Stimulated activated CD8-positive, alpha-beta memory T cell treated with anti-CD3 and anti-CD28 coated beads, Interleukin-4, amount 100 ng/mL, for 4 hours (primary cell): ENCODE data around the gene MARK4.

Source experiments
- DNase-seq, 2 donors: peaks; one replicate each; pipeline ENCODE4 v3.0.0-alpha.2; 2020; ENCODE audit warnings: low read depth in 2 of 2, low spot score in 1 of 2

Gene MARK4

DNA sequence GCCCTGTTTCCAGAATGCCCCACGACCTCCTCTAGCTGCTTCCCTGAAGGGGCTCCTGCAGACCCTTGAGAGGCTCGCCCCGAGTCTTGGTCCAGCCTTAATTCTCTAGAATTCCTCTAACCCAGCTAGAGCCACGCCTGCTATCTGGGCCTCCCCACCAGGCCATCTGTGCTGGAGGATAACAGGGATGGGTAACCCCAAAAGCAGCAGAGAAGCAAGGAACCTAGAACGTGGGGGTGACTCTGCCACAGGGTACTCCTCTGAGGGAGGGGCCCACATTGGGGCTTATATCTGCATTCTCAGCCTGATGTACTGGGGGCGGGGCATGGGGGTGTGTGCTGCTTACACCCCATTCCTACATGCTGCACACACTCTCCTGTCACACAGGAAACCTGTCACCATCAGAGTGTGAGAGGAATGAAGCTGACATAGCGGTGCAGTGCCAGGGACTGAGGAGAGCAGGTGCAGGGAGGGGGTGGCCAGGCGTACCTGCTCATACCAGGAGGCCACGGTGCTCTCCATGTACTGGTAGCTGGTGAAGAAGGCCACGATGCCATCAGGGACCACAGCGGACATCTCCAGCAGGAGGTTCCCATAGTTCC is 103.3 kb downstream of the MARK4 start:
- DNase-seq, result no peak
